ENCODE data around the gene SLC1A5.

- TF ChIP-seq, protein P1, sequence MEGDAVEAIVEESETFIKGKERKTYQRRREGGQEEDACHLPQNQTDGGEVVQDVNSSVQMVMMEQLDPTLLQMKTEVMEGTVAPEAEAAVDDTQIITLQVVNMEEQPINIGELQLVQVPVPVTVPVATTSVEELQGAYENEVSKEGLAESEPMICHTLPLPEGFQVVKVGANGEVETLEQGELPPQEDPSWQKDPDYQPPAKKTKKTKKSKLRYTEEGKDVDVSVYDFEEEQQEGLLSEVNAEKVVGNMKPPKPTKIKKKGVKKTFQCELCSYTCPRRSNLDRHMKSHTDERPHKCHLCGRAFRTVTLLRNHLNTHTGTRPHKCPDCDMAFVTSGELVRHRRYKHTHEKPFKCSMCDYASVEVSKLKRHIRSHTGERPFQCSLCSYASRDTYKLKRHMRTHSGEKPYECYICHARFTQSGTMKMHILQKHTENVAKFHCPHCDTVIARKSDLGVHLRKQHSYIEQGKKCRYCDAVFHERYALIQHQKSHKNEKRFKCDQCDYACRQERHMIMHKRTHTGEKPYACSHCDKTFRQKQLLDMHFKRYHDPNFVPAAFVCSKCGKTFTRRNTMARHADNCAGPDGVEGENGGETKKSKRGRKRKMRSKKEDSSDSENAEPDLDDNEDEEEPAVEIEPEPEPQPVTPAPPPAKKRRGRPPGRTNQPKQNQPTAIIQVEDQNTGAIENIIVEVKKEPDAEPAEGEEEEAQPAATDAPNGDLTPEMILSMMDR (IDR thresholded peaks at IDR 0.05), result peak in 3 of 4 experiments; percentile 23 to 48 (median 35)
- TF ChIP-seq POLR2AphosphoS5 (IDR thresholded peaks at IDR 0.05) (no peak), POLR2A (IDR thresholded peaks at IDR 0.05) (no peak)
Measured at GRCh38 chr19:46766569-46767317, 21.7 kb downstream of the SLC1A5 start.

Data from prostate gland (tissue), 2 donors.